Measurements from ENCODE around the gene NCKAP5.

The NCKAP5 gene

GRCh38 chr2:133476931-133477615, 91.2 kb downstream of the NCKAP5 start:
- no peak for TF ChIP-seq TCF12 (IDR thresholded peaks at IDR 0.05; ENCODE audit: low read depth)

- no peak for TF ChIP-seq CREB1 (IDR thresholded peaks at IDR 0.05; ENCODE audit: low read depth)
- no peak for TF ChIP-seq TEAD4 (IDR thresholded peaks at IDR 0.05)
- TF ChIP-seq ZBTB7A (IDR thresholded peaks at IDR 0.05; ENCODE audit: low read depth): no peak
- TF ChIP-seq, protein P1, sequence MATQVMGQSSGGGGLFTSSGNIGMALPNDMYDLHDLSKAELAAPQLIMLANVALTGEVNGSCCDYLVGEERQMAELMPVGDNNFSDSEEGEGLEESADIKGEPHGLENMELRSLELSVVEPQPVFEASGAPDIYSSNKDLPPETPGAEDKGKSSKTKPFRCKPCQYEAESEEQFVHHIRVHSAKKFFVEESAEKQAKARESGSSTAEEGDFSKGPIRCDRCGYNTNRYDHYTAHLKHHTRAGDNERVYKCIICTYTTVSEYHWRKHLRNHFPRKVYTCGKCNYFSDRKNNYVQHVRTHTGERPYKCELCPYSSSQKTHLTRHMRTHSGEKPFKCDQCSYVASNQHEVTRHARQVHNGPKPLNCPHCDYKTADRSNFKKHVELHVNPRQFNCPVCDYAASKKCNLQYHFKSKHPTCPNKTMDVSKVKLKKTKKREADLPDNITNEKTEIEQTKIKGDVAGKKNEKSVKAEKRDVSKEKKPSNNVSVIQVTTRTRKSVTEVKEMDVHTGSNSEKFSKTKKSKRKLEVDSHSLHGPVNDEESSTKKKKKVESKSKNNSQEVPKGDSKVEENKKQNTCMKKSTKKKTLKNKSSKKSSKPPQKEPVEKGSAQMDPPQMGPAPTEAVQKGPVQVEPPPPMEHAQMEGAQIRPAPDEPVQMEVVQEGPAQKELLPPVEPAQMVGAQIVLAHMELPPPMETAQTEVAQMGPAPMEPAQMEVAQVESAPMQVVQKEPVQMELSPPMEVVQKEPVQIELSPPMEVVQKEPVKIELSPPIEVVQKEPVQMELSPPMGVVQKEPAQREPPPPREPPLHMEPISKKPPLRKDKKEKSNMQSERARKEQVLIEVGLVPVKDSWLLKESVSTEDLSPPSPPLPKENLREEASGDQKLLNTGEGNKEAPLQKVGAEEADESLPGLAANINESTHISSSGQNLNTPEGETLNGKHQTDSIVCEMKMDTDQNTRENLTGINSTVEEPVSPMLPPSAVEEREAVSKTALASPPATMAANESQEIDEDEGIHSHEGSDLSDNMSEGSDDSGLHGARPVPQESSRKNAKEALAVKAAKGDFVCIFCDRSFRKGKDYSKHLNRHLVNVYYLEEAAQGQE (IDR thresholded peaks at IDR 0.05; ENCODE audit: low read depth): no peak
- no peak for TF ChIP-seq TCF12 (IDR thresholded peaks at IDR 0.05; ENCODE audit: low read depth)
- TF ChIP-seq MAX (IDR thresholded peaks at IDR 0.05): no peak
- no peak for TF ChIP-seq EP300 (IDR thresholded peaks at IDR 0.05; ENCODE audit: borderline replicate concordance)
- no peak for TF ChIP-seq YY1 (IDR thresholded peaks at IDR 0.05; ENCODE audit: low read depth)
- TF ChIP-seq NFIC (IDR thresholded peaks at IDR 0.05): no peak
- no peak for TF ChIP-seq RAD21 (IDR thresholded peaks at IDR 0.05; ENCODE audit: low read depth)
- TF ChIP-seq, protein P2, sequence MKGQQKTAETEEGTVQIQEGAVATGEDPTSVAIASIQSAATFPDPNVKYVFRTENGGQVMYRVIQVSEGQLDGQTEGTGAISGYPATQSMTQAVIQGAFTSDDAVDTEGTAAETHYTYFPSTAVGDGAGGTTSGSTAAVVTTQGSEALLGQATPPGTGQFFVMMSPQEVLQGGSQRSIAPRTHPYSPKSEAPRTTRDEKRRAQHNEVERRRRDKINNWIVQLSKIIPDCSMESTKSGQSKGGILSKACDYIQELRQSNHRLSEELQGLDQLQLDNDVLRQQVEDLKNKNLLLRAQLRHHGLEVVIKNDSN (IDR thresholded peaks at IDR 0.05): no peak
- TF ChIP-seq FOXM1 (IDR thresholded peaks at IDR 0.05; ENCODE audit: borderline replicate concordance, low read depth): no peak
- TF ChIP-seq TAF1 (IDR thresholded peaks at IDR 0.05; ENCODE audit: low read depth): no peak
- TF ChIP-seq EGR1 (IDR thresholded peaks at IDR 0.05): no peak
- no peak for TF ChIP-seq CEBPB (IDR thresholded peaks at IDR 0.05)
These were observed 92.0 kb downstream of the NCKAP5 start for GRCh38 chr2:133476286-133476685.

- TF ChIP-seq NFIC (IDR thresholded peaks at IDR 0.05) (no peak), TCF12 (IDR thresholded peaks at IDR 0.05; ENCODE audit: low read depth) (no peak), ZBTB7A (IDR thresholded peaks at IDR 0.05; ENCODE audit: low read depth) (no peak), MAX (IDR thresholded peaks at IDR 0.05) (no peak), YY1 (IDR thresholded peaks at IDR 0.05; ENCODE audit: low read depth) (no peak), CEBPB (IDR thresholded peaks at IDR 0.05) (no peak), EGR1 (IDR thresholded peaks at IDR 0.05) (no peak), EP300 (IDR thresholded peaks at IDR 0.05; ENCODE audit: borderline replicate concordance) (no peak), FOXM1 (IDR thresholded peaks at IDR 0.05; ENCODE audit: borderline replicate concordance, low read depth) (no peak), TAF1 (IDR thresholded peaks at IDR 0.05; ENCODE audit: low read depth) (no peak), TEAD4 (IDR thresholded peaks at IDR 0.05) (no peak), CREB1 (IDR thresholded peaks at IDR 0.05; ENCODE audit: low read depth) (no peak), RAD21 (IDR thresholded peaks at IDR 0.05; ENCODE audit: low read depth) (no peak)
- TF ChIP-seq, protein P1 (IDR thresholded peaks at IDR 0.05; ENCODE audit: low read depth): no peak
- TF ChIP-seq, protein P2 (IDR thresholded peaks at IDR 0.05): no peak
These were observed 92.7 kb downstream of the NCKAP5 start for GRCh38 chr2:133475610-133476009.

DNA sequence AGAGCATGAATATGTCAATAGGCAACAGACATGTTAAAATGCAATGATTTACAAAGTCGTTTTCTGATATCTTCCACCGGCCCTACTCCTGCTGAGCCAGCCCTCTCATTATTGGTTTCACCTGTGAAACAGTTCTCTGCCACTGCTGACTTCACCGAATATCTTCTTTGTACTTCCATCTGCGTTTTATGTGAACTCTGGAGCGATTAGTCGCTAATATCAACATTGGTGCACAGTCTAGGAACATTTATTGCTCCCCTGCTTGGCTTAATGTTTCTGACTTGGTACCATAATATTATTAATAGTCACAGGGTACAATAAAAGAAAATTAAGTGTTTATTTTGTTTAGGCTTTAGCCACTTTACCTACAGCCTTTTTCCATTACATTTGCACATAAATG, 105.5 kb downstream of the NCKAP5 start:
- no peak for TF ChIP-seq NFIC (IDR thresholded peaks at IDR 0.05)
- TF ChIP-seq MAX (IDR thresholded peaks at IDR 0.05): no peak
- no peak for TF ChIP-seq EGR1 (IDR thresholded peaks at IDR 0.05)
- TF ChIP-seq YY1 (IDR thresholded peaks at IDR 0.05; ENCODE audit: low read depth): no peak
- TF ChIP-seq, protein P1 (IDR thresholded peaks at IDR 0.05; ENCODE audit: low read depth): no peak
- TF ChIP-seq TCF12 (IDR thresholded peaks at IDR 0.05; ENCODE audit: low read depth): no peak
- TF ChIP-seq CEBPB (IDR thresholded peaks at IDR 0.05): no peak
- no peak for TF ChIP-seq FOXM1 (IDR thresholded peaks at IDR 0.05; ENCODE audit: borderline replicate concordance, low read depth)
- TF ChIP-seq EP300 (IDR thresholded peaks at IDR 0.05; ENCODE audit: borderline replicate concordance): no peak
- TF ChIP-seq TEAD4 (IDR thresholded peaks at IDR 0.05): no peak
- no peak for TF ChIP-seq ZBTB7A (IDR thresholded peaks at IDR 0.05; ENCODE audit: low read depth)
- no peak for TF ChIP-seq CREB1 (IDR thresholded peaks at IDR 0.05; ENCODE audit: low read depth)
- TF ChIP-seq, protein P2 (IDR thresholded peaks at IDR 0.05): no peak
- TF ChIP-seq RAD21 (IDR thresholded peaks at IDR 0.05; ENCODE audit: low read depth): no peak
- no peak for TF ChIP-seq TAF1 (IDR thresholded peaks at IDR 0.05; ENCODE audit: low read depth)
